Stimulated activated CD8-positive, alpha-beta memory T cell treated with anti-CD3 and anti-CD28 coated beads, Interleukin-4, amount 100 ng/mL, for 24 hours (primary cell): Measurements from ENCODE around the gene GDPD3.
"Not testable (repeated sequence)": the region's sequence is repeated elsewhere in the genome, so short reads cannot be mapped to it uniquely, and the experiment has no call there.

Experiments
- DNase-seq: peaks from one replicate; pipeline ENCODE4 v3.0.0-alpha.2; 2020; ENCODE audit warnings: low read depth

Gene GDPD3, protein sequence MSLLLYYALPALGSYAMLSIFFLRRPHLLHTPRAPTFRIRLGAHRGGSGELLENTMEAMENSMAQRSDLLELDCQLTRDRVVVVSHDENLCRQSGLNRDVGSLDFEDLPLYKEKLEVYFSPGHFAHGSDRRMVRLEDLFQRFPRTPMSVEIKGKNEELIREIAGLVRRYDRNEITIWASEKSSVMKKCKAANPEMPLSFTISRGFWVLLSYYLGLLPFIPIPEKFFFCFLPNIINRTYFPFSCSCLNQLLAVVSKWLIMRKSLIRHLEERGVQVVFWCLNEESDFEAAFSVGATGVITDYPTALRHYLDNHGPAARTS

DNA sequence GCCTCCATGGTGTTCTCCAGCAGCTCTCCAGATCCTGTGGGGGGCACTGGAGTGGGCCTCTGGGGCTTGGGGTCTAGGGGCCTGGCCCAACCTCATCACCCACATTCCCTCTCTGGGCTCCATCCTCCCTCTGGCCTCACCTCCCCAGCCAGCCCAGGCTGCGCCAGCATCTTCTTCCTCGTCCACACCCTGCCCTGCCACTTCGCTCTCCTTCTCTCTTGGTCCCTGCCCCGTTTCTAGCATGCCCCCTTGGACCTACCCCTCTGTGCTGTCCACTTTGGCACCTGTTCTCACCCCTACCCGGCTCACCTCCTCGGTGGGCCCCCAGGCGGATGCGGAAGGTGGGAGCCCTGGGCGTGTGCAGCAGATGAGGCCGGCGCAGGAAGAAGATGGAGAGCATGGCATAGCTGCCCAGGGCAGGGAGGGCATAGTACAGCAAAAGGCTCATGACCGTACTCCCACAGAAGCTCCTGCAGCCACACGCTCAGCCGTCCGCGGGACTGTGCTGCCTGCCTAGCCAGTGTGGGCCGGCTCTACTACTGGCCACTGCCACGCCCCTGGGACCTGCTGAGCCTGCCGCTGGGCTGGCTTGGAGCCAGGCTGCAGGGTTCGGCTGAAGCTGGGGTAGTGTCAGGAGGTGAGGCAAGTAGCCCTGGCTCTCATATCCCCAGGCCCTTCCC, at the start of gene GDPD3:
TSS of gene GDPD3 (minus strand) at position 507 of the 680 bp plus-strand sequence. CDS start at position 448, 59 bp downstream.
- no peak for DNase-seq

DNA sequence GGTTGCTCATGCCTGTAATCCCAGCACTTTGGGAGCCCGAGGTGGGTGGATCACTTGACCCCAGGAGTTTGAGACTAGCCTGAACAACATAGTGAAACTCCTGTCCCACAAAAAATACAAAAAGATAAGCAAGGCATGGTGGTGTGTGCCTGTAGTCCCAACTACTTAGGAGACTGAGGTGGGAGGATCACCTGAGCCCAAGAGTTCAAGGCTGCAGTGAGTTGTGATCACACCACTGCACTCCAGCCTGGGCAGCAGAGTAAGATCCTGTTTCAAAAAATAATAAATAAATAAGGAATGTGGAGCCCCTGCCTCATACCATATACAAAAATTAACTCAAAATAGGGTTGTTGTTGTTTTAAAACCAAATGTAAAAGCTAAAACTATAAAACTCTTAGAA, 43.9 kb upstream of the GDPD3 start:
- no peak for DNase-seq

DNA sequence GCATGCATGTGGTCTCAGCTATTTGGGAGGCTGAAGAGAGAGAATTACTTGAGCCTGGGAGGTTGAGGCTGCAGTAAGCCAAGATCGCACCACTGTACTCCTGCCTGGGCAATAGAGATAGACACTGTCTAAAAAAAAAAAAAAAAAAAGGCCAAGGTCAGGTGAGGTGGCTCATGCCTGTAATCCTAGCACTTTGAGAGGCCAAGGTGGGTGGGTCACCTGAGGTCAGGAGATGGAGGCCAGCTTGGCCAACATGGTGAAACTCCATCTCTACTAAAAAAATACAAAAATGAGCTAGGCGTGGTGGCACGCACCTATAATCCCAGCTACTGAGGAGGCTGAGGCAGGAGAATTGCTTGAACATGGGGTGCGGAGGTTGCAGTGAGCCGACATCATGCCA, 41.9 kb upstream of the GDPD3 start:
- DNase-seq = no peak

DNA sequence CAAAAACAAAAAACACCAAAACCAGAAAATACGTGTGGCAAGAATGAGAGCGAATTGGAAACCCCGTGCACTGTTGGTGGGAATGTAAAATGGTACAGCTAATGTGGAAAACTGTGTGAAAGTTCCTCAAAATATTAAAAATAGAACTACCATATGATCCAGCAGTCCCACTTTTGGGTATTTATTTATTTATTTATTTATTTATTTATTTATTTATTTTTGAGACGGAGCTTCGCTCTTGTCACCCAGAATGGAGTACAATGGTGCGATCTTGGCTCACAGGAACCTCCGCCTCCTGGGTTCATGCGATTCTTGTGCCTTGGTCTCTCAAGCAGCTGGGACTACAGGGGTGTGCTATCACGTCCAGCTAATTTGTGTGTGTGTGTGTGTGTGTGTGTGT, 39.2 kb upstream of the GDPD3 start:
- no peak for DNase-seq

DNA sequence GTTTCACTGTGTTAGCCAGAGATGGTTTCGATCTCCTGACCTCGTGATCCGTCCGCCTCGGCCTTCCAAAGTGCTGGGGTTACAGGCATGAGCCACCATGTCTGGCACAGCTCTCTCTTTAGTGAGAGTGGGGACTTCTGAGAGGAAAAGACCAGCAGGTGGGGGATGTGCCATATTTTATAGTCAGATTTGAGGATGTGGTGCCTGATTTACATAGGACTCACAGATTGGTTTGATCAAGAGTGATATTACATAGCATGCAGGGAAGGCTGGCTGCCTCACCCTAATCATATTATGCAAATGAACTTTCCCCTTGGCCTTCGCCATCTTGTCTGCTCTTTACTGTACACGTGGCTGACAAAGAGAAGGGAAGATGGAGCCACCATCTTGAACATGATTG, 37.8 kb upstream of the GDPD3 start:
- DNase-seq = no peak

DNA sequence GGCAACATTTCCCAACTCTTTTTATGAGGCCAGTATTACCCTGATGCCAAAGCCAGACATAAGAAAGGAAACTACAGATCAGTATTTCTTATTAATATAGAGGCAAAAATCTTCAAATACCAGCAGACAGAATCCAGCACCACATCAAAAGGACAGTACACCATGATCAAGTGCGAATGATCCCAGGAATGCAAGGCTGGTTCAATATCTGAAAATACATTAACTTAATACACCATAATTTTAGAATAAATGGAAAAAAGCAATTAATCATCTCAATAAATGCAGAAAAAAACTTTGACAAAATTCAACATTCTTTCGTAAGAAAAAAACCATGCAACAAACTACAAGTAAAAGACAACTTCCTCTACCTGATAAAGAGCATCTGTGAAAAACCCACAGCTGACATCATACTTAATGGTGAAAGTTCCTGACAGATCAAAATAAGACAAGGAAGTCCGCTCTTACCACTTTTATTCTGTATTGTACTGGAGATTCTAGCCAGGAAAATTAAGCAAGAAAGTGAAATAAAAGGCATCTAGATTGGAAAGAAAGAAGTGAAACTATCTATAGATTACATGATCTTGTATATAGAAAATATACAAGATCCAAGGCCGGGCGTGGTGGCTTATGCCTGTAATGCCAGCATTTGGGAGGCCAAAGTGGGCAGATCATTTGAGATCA, 36.1 kb upstream of the GDPD3 start:
- DNase-seq = no peak

DNA sequence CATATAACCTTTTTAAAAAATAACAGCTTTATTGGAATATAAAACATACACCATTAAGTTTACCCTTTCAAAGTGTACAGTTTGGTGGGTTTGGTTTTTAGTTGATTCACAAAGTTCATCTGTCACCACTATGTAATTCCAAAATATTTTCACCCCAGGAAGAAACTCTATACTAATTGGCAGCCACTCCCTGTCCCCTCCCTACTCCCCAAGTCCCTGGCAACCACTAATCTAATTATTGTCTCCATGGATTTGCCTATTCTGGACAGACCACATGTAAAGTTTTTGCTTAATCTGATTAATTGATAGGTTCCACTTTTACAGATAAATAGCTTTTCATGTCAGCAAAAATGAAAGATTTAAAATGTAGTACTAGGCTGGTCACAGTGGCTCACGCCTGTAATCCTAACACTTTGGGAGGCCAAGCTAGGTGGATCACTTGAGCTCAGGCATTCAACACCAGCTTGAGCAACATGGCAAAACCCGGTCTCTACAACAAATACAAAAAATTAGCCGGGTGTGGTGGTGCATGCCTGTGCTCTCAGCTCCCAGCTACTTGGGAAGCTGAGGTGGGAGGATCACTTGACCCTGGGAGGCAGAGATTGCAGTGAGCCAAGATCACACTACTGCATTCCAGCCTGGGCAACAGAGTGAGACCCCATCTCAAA, 34.6 kb upstream of the GDPD3 start:
- DNase-seq = no peak

DNA sequence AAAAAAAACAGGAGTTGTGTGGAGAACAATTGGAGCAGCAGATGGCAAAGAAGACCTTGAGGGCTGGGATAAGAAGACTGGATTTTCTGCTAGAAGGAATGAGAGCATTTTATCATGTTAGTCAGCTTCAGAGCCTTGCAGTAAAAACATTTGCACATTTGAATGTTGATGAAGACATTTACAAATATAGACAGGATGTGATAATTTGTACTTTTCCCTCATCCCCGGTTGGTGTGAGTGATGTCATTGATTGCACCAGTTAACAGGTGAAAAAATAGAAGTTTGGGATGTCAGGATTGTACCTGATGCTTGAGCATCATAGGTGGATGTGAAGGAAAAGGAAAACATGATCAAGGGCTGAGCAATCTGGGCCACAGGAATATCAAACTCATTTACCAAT, 32.3 kb upstream of the GDPD3 start:
- no peak for DNase-seq

DNA sequence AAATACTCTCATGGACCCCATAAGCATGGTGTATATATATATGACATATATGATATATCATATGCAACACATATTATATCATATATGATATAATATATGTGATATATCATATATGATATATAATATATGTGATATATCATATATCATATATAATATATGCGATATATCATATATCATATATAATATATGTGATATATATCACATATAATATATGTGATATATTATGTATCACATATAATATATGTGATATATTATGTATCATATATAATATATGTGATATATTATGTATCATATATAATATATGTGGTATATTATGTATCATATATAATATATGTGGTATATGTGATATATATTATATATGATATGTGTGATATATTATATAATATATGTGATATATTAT, 31.6 kb upstream of the GDPD3 start:
- no peak for DNase-seq

DNA sequence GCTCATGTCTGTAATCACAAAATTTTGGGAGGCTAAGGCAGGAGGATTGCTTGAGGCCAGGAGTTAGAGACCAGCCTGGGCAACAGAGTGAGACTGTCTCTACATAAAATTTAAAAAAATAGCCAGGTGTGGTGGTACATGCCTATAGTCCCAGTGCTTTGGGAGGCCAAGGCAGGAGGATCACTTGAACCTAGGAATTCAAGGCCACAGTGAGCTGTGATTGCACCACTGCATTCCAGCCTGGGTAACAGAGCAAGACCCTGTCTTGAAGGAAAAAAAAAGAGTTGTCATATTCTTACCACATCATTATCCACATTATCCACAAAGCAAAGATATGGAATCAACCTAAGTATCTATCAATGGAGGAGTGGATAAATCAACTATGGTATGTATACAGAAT, 30.7 kb upstream of the GDPD3 start:
- no peak for DNase-seq

DNA sequence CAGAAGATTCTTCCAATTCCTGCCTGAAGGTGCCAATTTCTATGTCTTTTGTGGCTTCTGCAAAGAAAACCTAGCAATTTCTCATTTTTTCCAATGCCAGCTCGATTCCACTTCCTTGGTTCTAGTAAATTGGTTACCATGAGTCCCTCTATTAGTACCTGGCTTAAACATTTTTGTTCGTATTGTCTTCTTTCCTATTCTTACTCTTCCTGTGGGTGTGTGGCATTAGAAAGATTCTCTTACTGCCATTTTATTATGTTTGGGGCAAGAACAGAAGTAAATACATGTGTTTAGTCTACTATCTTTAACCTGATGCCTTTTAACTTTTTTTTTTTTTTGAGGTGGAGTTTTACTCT, 30.0 kb upstream of the GDPD3 start:
- DNase-seq = no peak

DNA sequence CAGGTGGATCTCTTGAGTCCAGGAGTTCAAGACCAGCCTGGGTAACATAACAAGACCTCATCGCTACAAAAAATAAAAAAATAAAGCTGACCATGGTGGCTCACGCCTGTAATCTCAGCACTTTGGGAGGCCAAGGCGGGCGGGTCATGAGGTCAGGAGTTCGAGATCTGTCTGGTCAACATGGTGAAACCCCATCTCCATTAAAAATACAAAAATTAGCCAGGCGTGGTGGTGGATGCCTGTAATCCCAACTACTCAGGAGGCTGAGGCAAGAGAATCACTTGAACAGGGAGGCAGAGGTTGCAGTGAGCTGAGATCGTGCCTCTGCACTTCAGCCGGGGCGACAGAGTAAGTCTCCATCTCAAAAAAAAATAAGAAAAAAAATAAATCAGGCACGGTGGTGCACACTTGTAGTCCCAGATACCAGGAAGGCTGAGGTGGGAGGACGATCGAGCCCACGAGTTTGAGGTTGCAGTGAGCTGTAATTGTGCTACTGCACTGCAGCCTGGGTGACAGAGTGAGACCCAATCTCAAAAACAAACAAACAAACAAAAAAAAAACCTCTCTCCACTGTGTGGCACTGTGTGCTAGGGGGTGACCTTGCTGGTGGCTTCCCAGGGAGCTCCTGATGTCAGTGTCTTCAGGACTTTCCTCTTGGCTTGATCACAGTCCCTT, 29.5 kb upstream of the GDPD3 start:
- no peak for DNase-seq

DNA sequence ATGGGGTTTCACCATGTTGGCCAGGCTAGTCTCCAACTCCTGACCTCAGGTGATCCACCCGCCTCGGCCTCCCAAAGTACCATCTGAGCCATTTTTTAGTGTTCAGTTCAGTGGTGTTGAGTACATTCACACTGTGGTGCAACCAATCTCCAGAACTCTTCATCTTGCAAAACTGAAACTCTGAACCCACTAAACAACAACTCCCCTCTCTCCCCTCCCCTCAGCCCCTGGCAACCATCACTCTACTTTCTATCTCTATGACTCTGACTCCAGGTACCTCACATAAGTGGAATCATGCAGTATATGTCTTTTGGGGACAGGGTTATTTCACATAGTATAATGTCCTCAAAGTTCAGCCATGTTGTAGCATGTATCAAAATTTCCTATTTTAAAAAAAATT, 28.4 kb upstream of the GDPD3 start:
- no peak for DNase-seq

DNA sequence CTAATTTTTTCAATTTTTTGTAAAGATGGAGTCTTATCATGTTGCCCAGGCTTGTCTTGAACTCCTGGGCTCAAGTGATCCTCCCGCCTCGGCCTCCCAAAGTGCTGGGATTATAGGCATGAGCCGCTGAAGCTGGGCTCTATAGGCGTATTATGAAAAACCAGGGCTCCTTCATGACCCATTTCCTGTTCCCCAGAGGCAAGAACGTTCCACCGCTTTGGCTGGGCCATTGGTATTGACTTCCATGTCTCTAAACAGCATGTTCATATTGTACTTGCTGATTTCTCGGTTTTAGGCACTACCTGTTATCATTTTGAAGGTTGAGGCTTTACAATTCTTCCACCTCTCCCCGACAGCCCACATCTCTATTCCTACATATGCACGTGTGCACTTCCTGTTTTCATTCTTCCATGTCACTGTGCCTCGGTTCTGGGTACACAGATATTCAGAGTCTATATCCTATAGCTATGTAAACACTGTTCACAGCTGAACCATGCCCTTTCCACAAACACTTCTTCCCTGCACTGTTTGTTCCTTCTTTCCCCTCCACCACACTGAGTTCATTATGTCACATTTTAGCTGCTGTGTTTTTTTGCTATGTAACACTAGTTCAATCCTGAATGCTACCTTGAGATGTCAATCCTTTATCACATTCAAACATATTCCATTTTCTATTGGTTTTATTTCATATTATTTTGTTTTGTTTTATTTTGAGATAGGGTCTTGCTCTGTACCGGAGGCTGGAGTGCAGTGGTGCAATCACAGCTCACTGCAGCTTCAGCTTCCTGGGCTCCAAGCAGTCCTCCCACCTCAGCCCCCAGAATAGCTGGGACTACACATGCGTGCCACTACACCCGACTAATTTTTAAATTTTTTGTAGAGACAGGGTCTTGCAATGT, 26.5 kb upstream of the GDPD3 start:
- DNase-seq = no peak

DNA sequence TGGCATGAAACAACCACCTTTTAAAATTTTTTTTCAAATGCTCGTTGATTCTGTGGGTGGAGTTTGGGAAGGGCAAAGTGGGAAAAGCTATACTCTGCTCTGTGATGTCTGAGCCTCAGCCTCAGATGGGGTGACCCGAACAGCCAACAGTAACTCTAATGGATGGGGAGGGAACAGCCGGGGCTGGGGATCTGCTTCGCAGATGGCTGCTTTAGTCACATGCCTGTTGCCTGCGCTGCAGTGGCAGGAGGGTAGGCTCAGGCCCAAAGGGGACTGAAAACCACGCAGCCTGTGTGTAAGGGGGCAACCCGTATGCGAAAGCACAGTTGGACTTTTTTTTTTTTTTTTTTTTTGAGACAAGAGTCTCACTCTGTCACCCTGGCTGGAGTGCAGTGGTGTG, 24.6 kb upstream of the GDPD3 start:
- no peak for DNase-seq

DNA sequence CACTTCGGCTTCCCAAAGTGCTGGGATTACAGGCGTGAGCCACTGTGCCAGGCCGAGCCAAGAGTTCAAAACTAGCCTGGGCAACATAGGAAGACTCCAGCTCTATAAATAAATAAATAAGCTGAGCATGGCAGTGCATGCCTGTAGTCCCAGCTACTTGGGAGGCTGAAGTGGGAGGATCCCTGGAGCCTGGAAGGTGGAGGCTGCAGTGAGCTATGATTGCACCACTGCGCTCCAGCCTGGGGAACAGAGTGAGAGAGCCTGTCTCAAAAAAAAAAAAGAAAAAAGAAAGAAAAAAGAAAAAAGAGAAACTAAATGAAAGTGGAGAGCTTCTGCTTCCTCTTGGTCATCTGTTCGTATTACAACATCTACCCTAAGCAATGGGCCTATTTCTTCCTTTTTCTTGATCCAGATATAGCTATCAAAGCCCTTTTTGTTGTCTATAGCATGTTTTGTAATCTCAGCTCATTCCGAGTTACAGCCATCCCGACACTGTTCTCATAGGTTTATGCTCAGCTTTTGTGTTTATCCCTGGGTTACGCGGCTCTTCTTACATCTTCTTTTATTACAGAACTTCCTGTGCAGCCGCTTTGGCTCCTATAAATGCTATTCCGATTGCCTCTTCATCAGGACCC, 23.8 kb upstream of the GDPD3 start:
- DNase-seq = no peak

DNA sequence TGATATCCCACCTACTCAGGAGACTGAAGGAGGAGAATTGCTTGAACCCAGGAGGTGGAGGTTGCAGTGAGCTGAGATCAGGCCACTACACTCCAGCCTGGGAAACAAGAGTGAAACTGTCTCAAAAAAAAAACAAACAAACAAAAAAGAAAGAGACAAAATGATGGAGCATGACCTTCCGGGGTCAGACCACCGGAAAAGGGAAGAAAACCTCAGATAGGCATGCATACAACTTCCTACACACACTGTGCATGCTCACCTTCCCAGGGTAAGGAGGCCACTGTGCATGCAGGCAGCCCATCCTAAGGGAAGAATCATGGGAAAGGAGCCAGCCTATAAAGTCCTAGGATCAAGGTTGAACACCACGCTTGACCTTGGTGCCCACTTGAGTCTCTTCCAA, 19.3 kb upstream of the GDPD3 start:
- no peak for DNase-seq

DNA sequence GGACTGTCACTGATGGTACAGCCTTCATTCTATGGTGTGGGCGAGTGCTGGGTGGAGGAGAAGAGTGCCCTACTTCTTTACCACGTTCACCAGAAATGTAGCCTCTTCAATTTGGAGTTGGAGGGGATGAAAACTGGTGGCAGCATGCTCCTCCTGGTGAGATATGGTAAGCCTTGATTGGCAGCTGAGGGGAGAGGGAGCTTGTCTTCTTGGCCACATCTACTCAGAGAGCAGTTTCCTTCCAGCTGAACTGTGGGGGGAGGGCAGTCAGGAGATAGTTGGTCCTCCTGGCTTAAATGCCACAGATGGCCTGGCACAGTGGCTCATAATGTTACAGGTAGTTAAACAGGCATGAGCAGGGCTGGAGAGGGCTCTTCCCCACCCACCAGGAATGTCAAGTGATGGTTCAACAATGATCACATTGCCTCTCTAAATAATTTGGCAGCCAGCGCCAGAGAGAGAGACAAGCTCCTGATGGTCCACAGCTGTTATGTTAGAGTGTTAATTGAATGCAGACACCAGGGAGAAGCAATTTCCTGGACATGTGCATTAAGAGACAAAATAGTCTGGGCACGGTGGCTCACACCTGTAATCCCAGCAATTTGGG, 18.6 kb upstream of the GDPD3 start:
- no peak for DNase-seq

DNA sequence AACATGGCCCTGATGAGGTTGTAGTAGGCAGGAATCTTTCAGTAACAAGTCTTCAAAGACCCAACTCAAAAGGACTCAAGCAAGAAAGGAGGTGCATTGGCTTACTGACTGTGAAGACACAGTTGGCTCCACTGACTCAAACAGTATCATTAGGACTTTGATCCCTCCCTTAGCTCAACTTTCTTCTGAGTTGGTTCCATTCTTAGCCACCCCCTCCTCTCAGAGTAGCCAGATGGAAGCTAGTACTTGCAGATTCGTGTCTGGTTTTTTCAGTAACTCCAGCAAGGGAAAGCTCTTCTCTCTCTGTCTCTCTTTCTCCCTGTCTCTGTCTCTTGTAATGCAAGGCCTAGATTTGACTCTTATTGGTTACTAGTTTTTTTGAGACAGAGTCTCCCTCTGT, 14.7 kb upstream of the GDPD3 start:
- DNase-seq = no peak

DNA sequence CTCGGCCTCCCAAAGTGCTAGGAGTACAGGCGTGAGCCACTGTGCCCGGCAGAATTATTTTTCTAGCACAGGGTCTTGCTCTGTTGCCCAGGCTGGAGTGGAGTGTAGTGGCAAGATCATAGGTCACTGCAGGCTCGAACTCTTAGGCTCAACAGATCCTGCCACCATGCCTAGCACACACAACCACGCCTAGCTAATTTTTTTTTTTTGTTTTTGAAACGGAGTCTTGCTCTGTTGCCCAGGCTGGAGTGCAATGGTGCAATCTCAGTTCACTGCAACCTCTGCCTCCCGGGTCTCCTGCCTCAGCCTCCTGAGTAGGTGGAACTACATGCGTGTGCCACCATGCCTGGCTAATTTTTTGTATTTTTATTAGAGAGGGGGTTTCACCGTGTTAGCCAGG, 12.4 kb upstream of the GDPD3 start:
- DNase-seq = not testable (repeated sequence)
